ENCODE results near the gene MYOF. TPM values are rescaled to one million over a fixed set of nuclear protein-coding genes. Genes with fewer than 3 reads are reported as not detected.

The MYOF gene
- polyA plus RNA-seq, 1 experiment: 275 TPM

- DNase-seq (ENCODE audit: low read depth, low spot score): no peak
- ChIA-PET CTCF (interaction anchor here (0.6 to 2.9 kb wide), 5 partner anchors 17 to 88 kb away, joined by 3 to 13 read pairs (median 7); partner anchors contain the start of gene MYOF), POLR2A (interaction anchor here (0.6 to 1.7 kb wide), 8 partner anchors 17 to 81 kb away, joined by 3 to 16 read pairs (median 8); partner anchors contain the start of gene MYOF)
- H3K9me3 ChIP-seq (ENCODE audit: control insufficient read depth, insufficient read depth, low read length): no peaks in the 10 kb centered on the region
- no peaks in the 10 kb centered on the region for H3K27me3 ChIP-seq (ENCODE audit: control insufficient read depth, insufficient read depth, low read length)
- H3K4me3 ChIP-seq (ENCODE audit: low read depth, low read length): no peak overlapping the region
- peak overlapping the region; percentile 97 for H3K27ac ChIP-seq (ENCODE audit: low read depth, low read length)
- no peak for TF ChIP-seq CTCF (IDR thresholded peaks at IDR 0.05; ENCODE audit: low read depth, low read length)
Measured at GRCh38 chr10:93464776-93465388, 17.3 kb downstream of the MYOF start.

- H3K9me3 ChIP-seq (ENCODE audit: control insufficient read depth, insufficient read depth, low read length): no peaks in the 10 kb centered on the region
- TF ChIP-seq CTCF (IDR thresholded peaks at IDR 0.05; ENCODE audit: low read depth, low read length): no peak
- CTCF ChIA-PET: interaction anchor here (0.6 to 2.9 kb wide), 6 partner anchors 18 to 88 kb away, joined by 3 to 17 read pairs (median 10); partner anchors contain the start of gene MYOF
- H3K27ac ChIP-seq (ENCODE audit: low read depth, low read length): peak overlapping the region; percentile 97
- H3K27me3 ChIP-seq (ENCODE audit: control insufficient read depth, insufficient read depth, low read length): no peaks in the 10 kb centered on the region
- no peak for DNase-seq (ENCODE audit: low read depth, low spot score)
- POLR2A ChIA-PET: interaction anchor here (0.6 to 1.3 kb wide), 7 partner anchors 11 to 1097 kb away, joined by 3 to 8 read pairs (median 4); partner anchors contain the start of gene MYOF
- H3K4me3 ChIP-seq (ENCODE audit: low read depth, low read length): no peak overlapping the region
Measured at GRCh38 chr10:93463723-93464476, 18.2 kb downstream of the MYOF start.

- Histone ChIP-seq H3K27ac (ENCODE audit: low read depth, low read length) (peak overlapping the region; percentile 87), H3K27me3 (ENCODE audit: control insufficient read depth, insufficient read depth, low read length) (no peaks in the 10 kb centered on the region), H3K9me3 (ENCODE audit: control insufficient read depth, insufficient read depth, low read length) (no peaks in the 10 kb centered on the region), H3K4me3 (ENCODE audit: low read depth, low read length) (no peak overlapping the region)
- CTCF ChIA-PET: interaction anchor here (1.4 to 2.2 kb wide), 2 partner anchors 19 to 86 kb away, joined by 11 to 17 read pairs; partner anchors contain the start of gene MYOF
- no peak for TF ChIP-seq CTCF (IDR thresholded peaks at IDR 0.05; ENCODE audit: low read depth, low read length)
- DNase-seq (ENCODE audit: low read depth, low spot score): no peak
- POLR2A ChIA-PET: interaction anchor here (0.7 to 1.4 kb wide), 3 partner anchors 17 to 1098 kb away, joined by 3 to 6 read pairs (median 6); partner anchors contain the start of gene MYOF
Measured at GRCh38 chr10:93462881-93463280, 19.3 kb downstream of the MYOF start.

- CTCF ChIA-PET: interaction anchor here (1.1 to 2.2 kb wide), 5 partner anchors 18 to 110 kb away, joined by 3 to 17 read pairs (median 4); partner anchors contain the start of gene MYOF
- DNase-seq (ENCODE audit: low read depth, low spot score): no peak
- TF ChIP-seq CTCF (IDR thresholded peaks at IDR 0.05; ENCODE audit: low read depth, low read length): no peak
- Histone ChIP-seq H3K9me3 (ENCODE audit: control insufficient read depth, insufficient read depth, low read length) (no peaks in the 10 kb centered on the region), H3K27me3 (ENCODE audit: control insufficient read depth, insufficient read depth, low read length) (no peaks in the 10 kb centered on the region), H3K4me3 (ENCODE audit: low read depth, low read length) (no peak overlapping the region), H3K27ac (ENCODE audit: low read depth, low read length) (peak overlapping the region; percentile 31)
- POLR2A ChIA-PET: interaction anchor here (1.0 to 1.4 kb wide), 4 partner anchors 17 to 240 kb away, joined by 3 to 9 read pairs (median 6); partner anchors contain the start of genes FRA10AC1 and MYOF
Measured at GRCh38 chr10:93462371-93462770, 19.8 kb downstream of the MYOF start.

Data from AG04450 (cell line).